Measurements from ENCODE around the gene GMPPA.

- no peak for TF ChIP-seq CTCF (IDR thresholded peaks at IDR 0.05; ENCODE audit: low read depth, low read length)
- peak; percentile 21 for TF ChIP-seq POLR2A (IDR thresholded peaks at IDR 0.05; ENCODE audit: extremely low read depth, insufficient read length)
- peak; percentile 35; the same call in 1 of the 2 replicates for TF ChIP-seq MYC (IDR thresholded peaks at IDR 0.05; ENCODE audit: low read depth, low read length)
Measured at GRCh38 chr2:219497495-219498279, 1.0 kb upstream of the GMPPA start.
